Astrocyte of the spinal cord (primary cell): ENCODE measurements around the gene TBC1D14.
"Not testable (repeated sequence)": the region's sequence is repeated elsewhere in the genome, so short reads cannot be mapped to it uniquely, and the experiment has no call there.

Source experiments
- DNase-seq: peaks from one replicate; pipeline ENCODE4 v3.0.0; 2011; ENCODE audit warnings: low read depth, low spot score
- H3K4me3 ChIP-seq: 2 replicates; pipeline ENCODE4 v1.5.1; 2011; ENCODE audit warnings: low read depth, mild to moderate bottlenecking, low read length, moderate library complexity
- CTCF ChIP-seq: IDR thresholded peaks from 2 replicates; pipeline ENCODE4 v1.5.1; 2012; ENCODE audit warnings: low read depth, mild to moderate bottlenecking, low read length, inconsistent platforms
- in situ Hi-C: cut with HindIII; loops from 2 replicates; pipeline ENCODE4 v1.10.0; 2017; ENCODE audit warnings: low sequenced_read_pairs

TBC1D14 gene

GRCh38 chr4:6900956-6901355 lies 8.7 kb upstream of the TBC1D14 start:
- in situ Hi-C loops: no loop called here
- no peak overlapping the region for H3K4me3 ChIP-seq
- TF ChIP-seq CTCF: no peak
- DNase-seq: no peak

- H3K4me3 ChIP-seq: no peak overlapping the region
- no peak for TF ChIP-seq CTCF
- in situ Hi-C loops: no loop called here
- DNase-seq: no peak
These were observed 7.8 kb upstream of the TBC1D14 start for GRCh38 chr4:6901669-6902317.

- TF ChIP-seq CTCF: no peak
- DNase-seq: no peak
- no peak overlapping the region for H3K4me3 ChIP-seq
- in situ Hi-C loops: no loop called here
These were observed 7.1 kb upstream of the TBC1D14 start for GRCh38 chr4:6902318-6903042.

- H3K4me3 ChIP-seq: no peak overlapping the region
- DNase-seq: no peak
- TF ChIP-seq CTCF: no peak
- in situ Hi-C loops: no loop called here
These were observed 3.8 kb upstream of the TBC1D14 start for GRCh38 chr4:6905516-6906445.

- in situ Hi-C loops, H3K4me3 ChIP-seq, DNase-seq: not testable (repeated sequence)
These were observed 3.1 kb upstream of the TBC1D14 start for GRCh38 chr4:6906486-6906885.

GRCh38 chr4:6907658-6908191 lies 1.9 kb upstream of the TBC1D14 start:
- in situ Hi-C loops: no loop called here
- DNase-seq: no peak
- TF ChIP-seq CTCF: peak; percentile 61
- no peak overlapping the region for H3K4me3 ChIP-seq
